Measurements from ENCODE around the gene SYCE1.

SYCE1 gene

GRCh38 chr10:133511408-133511807 is 54.0 kb downstream of the SYCE1 start:
- no peak for DNase-seq

- no peak for DNase-seq
These were observed 55.7 kb downstream of the SYCE1 start for GRCh38 chr10:133509700-133510099.

All from retina (tissue), 1 donor.